ENCODE results near the gene CHI3L2.

DNA sequence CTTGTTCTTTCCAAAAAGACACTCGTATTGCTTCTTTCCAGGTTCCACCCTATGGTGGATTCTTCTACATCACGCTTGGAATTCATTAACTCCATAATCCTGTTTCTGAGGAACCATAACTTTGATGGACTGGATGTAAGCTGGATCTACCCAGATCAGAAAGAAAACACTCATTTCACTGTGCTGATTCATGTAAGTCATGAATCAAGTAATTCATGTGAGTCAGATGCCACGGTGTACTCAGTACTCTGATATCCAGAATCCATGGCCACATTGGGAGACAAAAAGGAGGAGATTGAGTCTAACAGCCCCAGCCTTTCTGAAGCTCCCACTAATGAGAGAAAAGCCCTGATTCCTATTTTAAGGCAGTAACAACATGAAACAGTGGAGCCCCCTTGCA lies 7.4 kb downstream of the CHI3L2 start:
- TF ChIP-seq CTCF (IDR thresholded peaks at IDR 0.05) (no peak), SIN3A (IDR thresholded peaks at IDR 0.05; ENCODE audit: borderline replicate concordance, insufficient read depth, low read depth, low read length) (no peak), REST (IDR thresholded peaks at IDR 0.05; ENCODE audit: insufficient read depth in 1 of 2, low read depth in 2 of 2, low read length in 1 of 2) (no peak)

Measured in Panc1 (cell line).